C4-2B (cell line): ENCODE data around the gene HACD1.
"Not testable (repeated sequence)": the region's sequence is repeated elsewhere in the genome, so short reads cannot be mapped to it uniquely, and the experiment has no call there.

Experiments
- H3K27ac ChIP-seq: fragments of 450-650 bp; 2 replicates; pipeline ENCODE4 v1.5.1; 2017
- ZFX ChIP-seq: fragments of 450-650 bp; IDR thresholded peaks from 2 replicates; pipeline ENCODE4 v1.6.1; 2017
- TF ChIP-seq, protein P1 (sequence below): fragments of 450-650 bp; conservative IDR thresholded peaks from 2 replicates; pipeline ENCODE4 v1.5.1; 2017; ENCODE audit warnings: mild to moderate bottlenecking

HACD1 gene

GRCh38 chr10:17605936-17606335 lies 11.2 kb downstream of the HACD1 start:
- TF ChIP-seq ZFX = no peak
- TF ChIP-seq, protein P1, sequence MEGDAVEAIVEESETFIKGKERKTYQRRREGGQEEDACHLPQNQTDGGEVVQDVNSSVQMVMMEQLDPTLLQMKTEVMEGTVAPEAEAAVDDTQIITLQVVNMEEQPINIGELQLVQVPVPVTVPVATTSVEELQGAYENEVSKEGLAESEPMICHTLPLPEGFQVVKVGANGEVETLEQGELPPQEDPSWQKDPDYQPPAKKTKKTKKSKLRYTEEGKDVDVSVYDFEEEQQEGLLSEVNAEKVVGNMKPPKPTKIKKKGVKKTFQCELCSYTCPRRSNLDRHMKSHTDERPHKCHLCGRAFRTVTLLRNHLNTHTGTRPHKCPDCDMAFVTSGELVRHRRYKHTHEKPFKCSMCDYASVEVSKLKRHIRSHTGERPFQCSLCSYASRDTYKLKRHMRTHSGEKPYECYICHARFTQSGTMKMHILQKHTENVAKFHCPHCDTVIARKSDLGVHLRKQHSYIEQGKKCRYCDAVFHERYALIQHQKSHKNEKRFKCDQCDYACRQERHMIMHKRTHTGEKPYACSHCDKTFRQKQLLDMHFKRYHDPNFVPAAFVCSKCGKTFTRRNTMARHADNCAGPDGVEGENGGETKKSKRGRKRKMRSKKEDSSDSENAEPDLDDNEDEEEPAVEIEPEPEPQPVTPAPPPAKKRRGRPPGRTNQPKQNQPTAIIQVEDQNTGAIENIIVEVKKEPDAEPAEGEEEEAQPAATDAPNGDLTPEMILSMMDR = no peak
- no peak overlapping the region for H3K27ac ChIP-seq

GRCh38 chr10:17599089-17599488 lies 18.1 kb downstream of the HACD1 start:
- TF ChIP-seq, protein P1 = peak; percentile 58
- no peak for TF ChIP-seq ZFX
- H3K27ac ChIP-seq = no peak overlapping the region

DNA sequence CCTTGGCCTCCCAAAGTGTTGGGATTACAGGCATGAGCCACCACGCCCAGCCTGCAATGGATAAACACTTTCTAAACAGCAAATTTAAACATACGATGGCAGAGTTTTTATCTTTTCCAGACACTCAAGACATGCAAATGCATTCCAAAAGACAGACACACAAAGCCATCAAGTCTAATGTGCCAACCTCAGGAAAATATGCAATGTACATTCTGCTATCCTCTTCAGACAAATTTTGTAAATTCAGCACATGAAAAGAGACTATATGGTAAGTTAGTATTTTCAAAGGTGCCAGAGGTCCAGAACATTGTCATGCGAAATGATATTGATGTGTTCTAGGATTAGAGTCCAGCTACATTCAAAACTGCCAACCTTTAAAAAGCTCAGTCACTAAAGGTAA lies 19.8 kb downstream of the HACD1 start:
- no peak for TF ChIP-seq ZFX
- TF ChIP-seq, protein P1 = no peak
- no peak overlapping the region for H3K27ac ChIP-seq

DNA sequence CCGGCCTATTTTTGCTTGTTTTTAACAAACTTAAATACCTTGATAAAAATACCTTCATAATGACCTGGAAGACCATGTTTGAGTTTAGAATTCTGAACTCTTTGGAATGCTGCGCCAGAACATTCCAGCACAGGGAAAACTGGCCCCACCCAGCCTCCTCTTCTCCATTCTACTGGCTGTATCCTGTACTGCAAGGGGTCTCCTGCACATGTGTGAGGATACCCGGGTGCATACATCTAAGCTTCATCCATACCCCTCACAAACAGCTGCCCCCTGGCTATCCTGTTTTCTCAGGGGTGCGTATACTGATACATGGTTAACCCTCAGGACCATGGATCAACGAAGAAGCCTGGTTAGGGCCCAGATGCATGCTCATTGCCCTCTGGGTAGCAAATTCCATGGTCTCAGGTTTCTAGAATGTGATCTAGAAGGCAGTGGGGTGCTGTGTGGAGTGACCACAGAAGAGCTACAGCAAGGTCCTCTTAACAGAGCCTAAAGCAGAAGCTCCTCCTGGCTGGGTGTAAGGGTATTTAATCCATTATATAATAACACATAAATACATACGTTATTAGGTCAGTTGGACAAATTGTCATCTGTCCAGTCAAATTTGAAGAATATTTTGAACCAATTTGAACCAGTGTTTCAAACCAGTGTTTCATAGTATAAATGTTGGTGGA lies 26.1 kb downstream of the HACD1 start:
- no peak for TF ChIP-seq ZFX
- TF ChIP-seq, protein P1 = no peak
- H3K27ac ChIP-seq = no peak overlapping the region

DNA sequence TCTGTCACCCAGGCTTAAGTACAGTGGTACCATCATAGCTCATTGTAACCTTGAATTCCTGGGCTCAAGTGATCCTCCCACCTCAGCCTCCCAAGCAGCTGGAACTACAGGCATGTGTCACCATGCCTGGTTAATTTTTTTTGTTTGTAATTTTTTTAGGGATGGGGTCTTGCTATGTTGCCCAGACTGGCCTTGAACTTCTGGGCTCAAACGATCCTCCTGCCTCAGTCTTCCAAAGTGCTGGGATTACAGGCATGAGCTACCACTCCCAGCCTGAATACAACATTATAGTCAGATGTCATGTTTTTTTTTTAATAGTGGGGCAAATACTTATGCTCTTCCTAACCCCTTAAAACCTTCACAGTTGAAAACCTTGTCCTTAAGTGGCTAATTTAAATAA lies 27.9 kb downstream of the HACD1 start:
- H3K27ac ChIP-seq = not testable (repeated sequence)

- no peak overlapping the region for H3K27ac ChIP-seq
- TF ChIP-seq ZFX = no peak
- TF ChIP-seq, protein P1 = no peak
Measured at GRCh38 chr10:17588420-17588819, 28.8 kb downstream of the HACD1 start.

DNA sequence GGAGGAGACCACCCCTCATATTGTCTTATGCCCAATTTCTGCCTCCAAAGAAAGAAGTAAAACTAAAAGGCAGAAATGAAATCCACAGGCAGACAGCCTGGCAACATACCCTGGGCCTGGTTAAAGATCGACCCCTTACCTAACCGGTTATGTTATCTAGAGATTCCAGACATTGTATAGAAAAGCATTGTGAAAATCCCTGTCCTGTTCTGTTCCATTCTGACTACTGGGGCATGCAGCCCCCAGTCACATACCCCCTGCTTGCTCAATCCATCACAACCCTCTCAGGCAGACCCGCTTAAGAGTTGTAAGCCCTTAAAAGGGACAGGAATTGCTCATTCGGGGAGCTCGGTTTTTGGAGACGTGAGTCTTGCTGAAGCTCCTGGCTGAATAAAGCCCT lies 29.9 kb downstream of the HACD1 start:
- not testable (repeated sequence) for H3K27ac ChIP-seq

GRCh38 chr10:17586821-17587234 lies 30.3 kb downstream of the HACD1 start:
- H3K27ac ChIP-seq = no peak overlapping the region
- TF ChIP-seq, protein P1 = no peak
- no peak for TF ChIP-seq ZFX
